Right cardiac atrium (tissue), 5 donors: ENCODE results near the gene MYMK. TPM values are rescaled to one million over a fixed set of nuclear protein-coding genes. Genes with fewer than 3 reads are reported as not detected.

Source experiments
- ATAC-seq, 2 donors: fragments of 200-7000 bp; cut with Tn5 transposase; one replicate each; pipeline versions ENCODE4 v1.8.0 to v1.9.1; 2020; ENCODE audit warnings: moderate library complexity in 2 of 2, mild to moderate bottlenecking in 1 of 2
- DNase-seq, 3 donors: peaks; one replicate each; pipeline ENCODE4 v3.0.0-alpha.2; 2020
- H3K27ac ChIP-seq: one replicate; pipeline ENCODE4 v1.5.1; 2013; ENCODE audit warnings: mild to moderate bottlenecking, low read length, control low read depth, moderate library complexity
- H3K27me3 ChIP-seq: one replicate; pipeline ENCODE4 v1.6.1; 2013; ENCODE audit not compliant: control insufficient read depth, insufficient read depth
- H3K4me1 ChIP-seq: one replicate; pipeline ENCODE4 v1.6.1; 2013; ENCODE audit warnings: low read length; ENCODE audit not compliant: control insufficient read depth, insufficient read depth
- H3K4me3 ChIP-seq: one replicate; pipeline ENCODE4 v1.5.1; 2013; ENCODE audit warnings: low read length, control low read depth
- H3K9me3 ChIP-seq: one replicate; pipeline ENCODE4 v1.6.1; 2013; ENCODE audit warnings: low read length; ENCODE audit not compliant: control insufficient read depth
- WGBS: extraction: QIAGEN DNeasy Blood & Tissue Kit; methylation state at CpG from one replicate; pipeline ENCODE4 v1.1.7; 2013; 5-methylcytosine and 5-hydroxymethylcytosine counted together
- intact Hi-C, 4 donors: fragments of 100-400 bp; cut with DNase I; formaldehyde crosslinking; loops; one replicate each; pipeline versions ENCODE4 v1.11.0 to v1.14.0; 2022 to 2023
- polyA plus RNA-seq: library from polyadenylated mRNA; stranded (reverse); fragments of 200-250 nt; gene quantifications from one replicate; pipeline ENCODE4 v1.2.3, GENCODE V29; 2013
- total RNA-seq, 4 donors: library from RNA; stranded (reverse); fragmentation: NEBNext Ultra II Directional; extraction: Animal tissue kit (Norgen Biotek cat#: 25700); gene quantifications; one replicate each; pipeline ENCODE4 v1.2.1, GENCODE V29; 2021
- donor health status: healthy with polysubstance abuse.
- donor health status: DM: no; HTN: yes; CAD: no.
- donor health status: DM: no; HTN: no; CAD: no.
- donor health status: DM: no; HTN: yes; CAD: no; lungs with severe emphysema.
- donor health status: DM: yes; HTN: yes; CAD: no.

MYMK gene
- total and polyA plus RNA-seq, 5 donors: not detected

DNA sequence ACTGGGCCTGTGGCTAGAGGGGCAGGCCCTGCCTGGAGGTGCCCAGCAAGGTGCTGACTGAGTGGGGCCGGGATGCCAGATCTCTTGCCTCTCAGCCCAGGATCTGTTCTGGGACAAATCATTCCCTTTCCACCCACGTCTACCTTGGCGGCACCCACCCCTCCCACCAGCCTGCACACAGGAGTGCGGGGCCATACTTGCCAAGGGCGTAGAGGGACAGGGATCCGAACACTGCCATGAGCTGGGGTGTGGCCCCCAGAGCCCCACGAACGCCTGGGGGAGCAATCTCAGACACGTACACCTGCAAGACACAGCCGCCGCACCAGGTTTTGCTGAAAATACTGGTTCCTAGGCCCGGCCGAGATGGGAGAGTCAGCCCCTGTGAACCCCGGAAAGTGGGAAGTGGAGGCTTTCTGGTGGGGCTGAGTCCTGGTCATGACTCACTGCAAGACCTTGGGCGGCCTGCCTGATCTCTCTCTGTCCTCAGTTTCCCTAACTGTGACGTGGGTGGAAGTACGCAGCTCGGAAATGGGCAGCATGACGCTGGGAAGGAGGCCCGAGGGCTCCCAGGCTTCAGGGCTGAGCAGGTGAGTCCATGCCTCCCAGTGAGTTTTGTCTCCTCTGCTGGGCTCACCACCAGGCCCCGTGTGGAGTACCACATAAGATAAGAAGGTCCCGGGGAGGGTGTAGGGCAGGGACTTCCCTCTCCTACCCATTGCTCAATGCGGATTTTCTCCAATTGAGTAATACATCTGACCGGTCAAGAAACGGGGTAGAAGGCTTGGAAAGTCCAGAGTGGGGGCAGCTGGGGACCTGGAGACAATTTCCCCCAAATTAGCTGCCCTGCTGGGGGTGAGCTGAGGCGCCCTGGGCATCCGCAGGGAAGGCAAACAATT lies 48.5 kb downstream of the MYMK start:
- peak in 2 of 3 donors; percentile 44 to 50 for DNase-seq
- no peaks in the 10 kb centered on the region for H3K27me3 ChIP-seq
- ATAC-seq: no peak
- H3K4me1 ChIP-seq: no peaks in the 10 kb centered on the region
- WGBS: 86% methylated on average over 27 of the region's 27 CpGs
- H3K27ac ChIP-seq: no peak overlapping the region
- H3K4me3 ChIP-seq: no peak overlapping the region
- H3K9me3 ChIP-seq: no peaks in the 10 kb centered on the region
- intact Hi-C loops: no loop called here

GRCh38 chr9:133475292-133476012 lies 49.3 kb downstream of the MYMK start:
- Histone ChIP-seq H3K4me1 (no peaks in the 10 kb centered on the region), H3K27me3 (no peaks in the 10 kb centered on the region), H3K9me3 (no peaks in the 10 kb centered on the region), H3K27ac (no peak overlapping the region), H3K4me3 (no peak overlapping the region)
- DNase-seq: peak in 2 of 3 donors; percentile 26 to 66
- 92% methylated on average over 27 of the region's 27 CpGs for WGBS
- ATAC-seq: no peak
- intact Hi-C loops: no loop called here

DNA sequence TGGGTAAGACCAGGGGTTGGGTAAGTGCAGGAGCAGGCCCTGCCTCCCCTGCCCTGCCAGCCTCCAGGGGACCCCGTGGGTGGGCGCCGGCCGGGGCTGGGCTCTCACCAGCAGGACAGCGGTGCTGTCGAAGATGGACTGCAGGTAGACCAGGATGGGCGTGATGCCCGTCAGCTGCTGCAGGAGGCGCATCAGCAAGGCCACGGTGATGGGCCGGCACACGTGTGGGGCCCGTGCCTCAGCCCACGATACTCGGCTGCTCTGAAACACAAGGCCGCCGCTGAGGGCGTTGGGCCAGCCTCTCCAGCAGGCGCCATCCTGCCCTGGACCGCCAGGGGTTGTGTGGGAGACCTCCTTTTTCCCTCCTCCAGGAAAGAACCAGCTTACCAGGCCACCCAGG lies 49.9 kb downstream of the MYMK start:
- no peak for ATAC-seq
- Histone ChIP-seq H3K9me3 (no peaks in the 10 kb centered on the region), H3K4me1 (no peaks in the 10 kb centered on the region), H3K27me3 (no peaks in the 10 kb centered on the region), H3K27ac (no peak overlapping the region), H3K4me3 (no peak overlapping the region)
- intact Hi-C loops: no loop called here
- 89% methylated on average over 20 of the region's 20 CpGs for WGBS
- DNase-seq: peak in 1 of 3 donors; percentile 50

DNA sequence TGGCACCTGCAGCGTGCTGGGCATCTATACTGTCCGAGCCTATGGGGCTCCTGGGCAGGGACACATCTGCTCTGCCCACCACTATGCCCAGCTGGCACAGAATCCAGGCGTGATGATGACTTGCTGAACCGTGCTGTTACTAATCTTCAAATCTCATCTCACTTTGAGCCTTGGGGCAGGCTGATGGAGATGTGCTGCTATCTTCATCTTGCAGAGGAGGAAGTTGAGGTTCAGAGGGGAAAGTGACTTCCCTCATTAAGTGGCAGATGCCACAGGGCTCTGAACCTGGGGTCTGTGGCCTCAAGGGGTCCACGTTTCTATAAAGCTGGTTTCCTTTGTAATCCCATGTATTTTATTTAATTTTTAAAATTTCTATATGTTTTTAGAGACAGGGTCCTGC lies 50.5 kb downstream of the MYMK start:
- no peaks in the 10 kb centered on the region for H3K27me3 ChIP-seq
- 73% methylated on average over 5 of the region's 5 CpGs for WGBS
- H3K9me3 ChIP-seq: no peaks in the 10 kb centered on the region
- H3K4me3 ChIP-seq: no peak overlapping the region
- H3K4me1 ChIP-seq: no peaks in the 10 kb centered on the region
- intact Hi-C loops: no loop called here
- DNase-seq (peak in 1 of 3 donors; percentile 51), ATAC-seq (no peak)
- H3K27ac ChIP-seq: no peak overlapping the region

DNA sequence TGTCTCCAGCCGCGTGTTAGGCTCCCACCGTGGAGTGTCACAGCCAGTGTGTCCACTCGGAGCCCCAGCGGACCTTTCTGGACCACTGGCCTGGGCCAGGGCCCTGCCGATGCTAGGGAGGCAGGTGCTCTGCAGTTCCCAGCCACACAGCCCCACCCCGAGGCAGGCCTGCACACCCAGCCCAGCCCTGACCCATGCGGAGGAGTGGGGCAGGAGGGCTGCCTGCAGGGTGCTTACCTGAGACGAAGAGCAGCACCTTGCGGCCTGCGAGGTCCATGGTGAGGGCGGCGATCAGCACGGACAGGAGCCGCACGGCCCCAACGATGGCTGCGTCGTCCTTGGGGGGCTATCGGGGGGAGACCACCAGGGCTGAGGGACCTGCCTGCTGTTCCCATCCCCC lies 51.0 kb downstream of the MYMK start:
- Histone ChIP-seq H3K9me3 (no peaks in the 10 kb centered on the region), H3K27ac (no peak overlapping the region), H3K27me3 (no peaks in the 10 kb centered on the region), H3K4me1 (no peaks in the 10 kb centered on the region), H3K4me3 (no peak overlapping the region)
- intact Hi-C loops: no loop called here
- WGBS: 90% methylated on average over 20 of the region's 20 CpGs
- DNase-seq (peak in 1 of 3 donors; percentile 52), ATAC-seq (no peak)

DNA sequence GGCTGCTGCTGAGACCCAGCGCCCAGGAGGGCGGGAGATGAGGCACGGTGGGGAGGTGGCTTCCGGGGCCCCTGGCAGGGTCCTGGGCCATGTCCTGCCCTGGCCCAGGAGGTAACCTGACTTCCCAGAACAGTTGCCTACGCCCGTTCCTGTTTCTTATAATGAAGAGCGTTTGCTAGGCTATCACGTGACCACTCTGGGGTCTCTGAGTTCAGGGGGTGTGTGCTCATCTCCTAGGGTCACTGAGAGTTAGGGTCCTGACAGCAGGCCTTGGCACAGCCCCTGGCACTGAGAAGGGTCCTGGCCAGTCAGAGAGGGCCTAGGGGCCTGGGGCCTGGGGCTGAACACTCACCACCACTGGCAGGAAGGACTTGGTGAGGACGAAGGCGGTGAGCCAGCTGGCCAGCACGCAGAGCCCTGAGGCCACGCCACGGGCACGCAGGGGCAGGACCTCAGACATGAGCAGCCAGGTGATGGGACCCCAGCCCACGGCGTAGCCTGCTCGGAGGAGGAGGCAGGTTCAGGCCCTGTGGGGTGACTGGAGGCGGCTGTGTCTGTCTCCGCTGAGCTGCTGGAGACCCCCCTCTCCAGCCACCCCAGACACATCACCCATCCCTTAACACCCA lies 51.9 kb downstream of the MYMK start:
- H3K4me1 ChIP-seq: no peaks in the 10 kb centered on the region
- WGBS: 79% methylated on average over 19 of the region's 19 CpGs
- H3K9me3 ChIP-seq: no peaks in the 10 kb centered on the region
- H3K27ac ChIP-seq: no peak overlapping the region
- ATAC-seq (no peak), DNase-seq (peak in 1 of 3 donors; percentile 56)
- intact Hi-C loops: no loop called here
- no peak overlapping the region for H3K4me3 ChIP-seq
- no peaks in the 10 kb centered on the region for H3K27me3 ChIP-seq

DNA sequence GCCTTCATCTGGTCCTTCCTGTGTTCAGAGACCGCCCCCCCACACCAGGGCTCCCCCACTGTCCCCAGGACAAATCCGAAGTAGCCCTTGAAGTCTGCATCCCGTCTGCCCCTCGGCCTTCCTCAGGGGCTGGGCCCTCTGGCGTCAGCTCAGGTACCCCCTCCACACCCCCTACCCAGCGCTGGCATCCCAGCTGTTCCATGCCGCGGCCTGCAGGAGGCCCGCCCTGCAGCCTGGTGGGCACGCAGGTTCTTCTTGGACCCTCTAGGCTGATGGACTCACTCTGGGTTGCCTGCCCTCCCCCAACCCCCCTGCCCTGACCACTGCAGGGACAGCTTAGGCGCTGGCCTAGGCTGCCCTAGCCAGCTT lies 52.5 kb downstream of the MYMK start:
- Histone ChIP-seq H3K9me3 (no peaks in the 10 kb centered on the region), H3K4me3 (no peak overlapping the region), H3K4me1 (no peaks in the 10 kb centered on the region), H3K27me3 (no peaks in the 10 kb centered on the region), H3K27ac (no peak overlapping the region)
- intact Hi-C loops: no loop called here
- WGBS: 87% methylated on average over 11 of the region's 11 CpGs
- ATAC-seq: no peak
- DNase-seq: peak in 2 of 3 donors; percentile 47

DNA sequence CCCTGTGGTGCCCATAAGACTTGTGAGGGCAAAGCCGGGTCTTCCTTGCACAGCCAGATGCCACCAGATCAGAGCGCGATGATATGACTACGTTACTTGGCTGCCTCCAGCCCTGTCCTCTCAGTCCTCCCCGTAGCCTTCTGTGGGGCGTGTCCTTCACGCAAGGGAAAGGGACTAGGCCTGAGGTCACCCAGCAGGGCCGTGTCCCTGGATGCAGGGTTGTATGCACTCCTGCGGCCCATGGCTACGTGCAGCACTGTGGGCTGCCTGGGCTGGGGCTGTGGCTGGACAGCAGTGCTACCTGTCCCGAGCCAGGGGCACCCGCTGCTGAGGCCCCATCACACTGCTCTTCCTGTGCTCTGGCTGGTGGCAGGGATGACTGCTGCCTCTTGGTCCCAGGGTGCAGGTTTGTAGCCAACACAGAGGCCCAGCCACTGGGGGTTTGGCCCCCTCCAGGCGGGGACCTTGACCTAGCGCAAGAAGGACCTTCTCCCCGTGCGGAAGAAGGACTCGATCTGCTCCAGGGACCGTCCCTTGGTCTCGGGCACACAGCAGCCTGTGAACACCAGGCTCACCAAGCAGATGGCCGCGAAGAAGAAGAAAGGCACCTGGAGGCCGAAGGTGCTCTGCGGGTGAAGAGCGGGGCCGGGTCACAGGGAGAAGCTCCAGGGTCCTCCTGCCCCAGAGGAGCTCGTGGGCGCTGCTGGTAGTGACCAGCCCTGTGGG lies 53.0 kb downstream of the MYMK start:
- Histone ChIP-seq H3K27ac (no peak overlapping the region), H3K4me3 (no peak overlapping the region), H3K27me3 (no peaks in the 10 kb centered on the region), H3K9me3 (no peaks in the 10 kb centered on the region), H3K4me1 (no peaks in the 10 kb centered on the region)
- peak in 1 of 2 donors; percentile 5 for ATAC-seq
- WGBS: 83% methylated on average over 27 of the region's 27 CpGs
- intact Hi-C loops: no loop called here
- DNase-seq: peak in 2 of 3 donors; percentile 57 to 60

DNA sequence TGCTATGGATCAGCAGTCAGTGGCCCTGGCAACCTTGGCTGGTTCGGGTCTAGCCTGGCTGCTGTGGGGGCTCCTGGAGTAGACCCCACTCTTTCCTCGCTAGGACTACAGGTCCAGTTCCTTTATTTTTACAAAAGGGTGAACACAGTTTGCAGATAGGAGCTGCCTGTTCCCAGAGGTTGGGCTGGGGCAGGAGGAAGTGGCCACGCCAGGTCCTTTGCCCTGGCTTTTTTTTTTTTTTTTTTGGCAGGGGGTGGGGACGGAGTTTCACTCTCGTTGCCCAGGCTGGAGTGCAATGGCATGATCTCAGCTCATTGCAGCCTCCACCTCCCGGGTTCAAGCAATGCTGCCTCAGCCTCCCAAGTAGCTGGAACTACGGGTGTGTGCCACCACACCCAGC lies 53.8 kb downstream of the MYMK start:
- no peak for ATAC-seq
- peak in 2 of 3 donors; percentile 13 to 30 for DNase-seq
- 79% methylated on average over 7 of the region's 7 CpGs for WGBS
- Histone ChIP-seq H3K27me3 (no peaks in the 10 kb centered on the region), H3K4me1 (no peaks in the 10 kb centered on the region), H3K4me3 (no peak overlapping the region), H3K9me3 (no peaks in the 10 kb centered on the region), H3K27ac (no peak overlapping the region)
- intact Hi-C loops: no loop called here

DNA sequence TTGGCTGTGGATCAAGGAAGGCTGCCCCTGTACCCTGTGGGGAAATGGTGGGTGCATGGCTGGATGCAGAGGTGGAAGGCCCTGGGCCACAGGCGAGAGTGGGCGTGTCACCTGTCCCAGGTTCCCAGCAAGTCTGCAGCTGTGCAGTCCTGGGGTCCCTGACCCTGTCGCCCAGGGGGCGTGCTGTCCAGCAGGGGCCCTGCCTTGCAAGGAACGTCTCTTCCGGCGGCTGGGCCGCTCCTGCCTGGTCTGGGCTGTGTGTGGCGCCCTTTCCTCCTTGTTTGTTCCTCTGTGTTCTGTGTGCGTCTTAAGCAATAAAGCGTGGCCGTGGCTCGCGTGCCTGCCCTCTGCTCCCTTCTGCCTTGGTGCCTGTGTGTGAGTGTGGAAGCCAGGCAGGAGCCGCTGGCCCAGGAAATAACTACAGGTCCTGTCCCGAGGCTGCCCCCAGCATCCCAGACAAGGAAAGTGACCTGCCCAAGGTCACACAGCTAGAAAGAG lies 54.3 kb downstream of the MYMK start:
- no peak overlapping the region for H3K27ac ChIP-seq
- no peak overlapping the region for H3K4me3 ChIP-seq
- DNase-seq (peak in 2 of 3 donors; percentile 49 to 63), ATAC-seq (no peak)
- WGBS: 74% methylated on average over 16 of the region's 16 CpGs
- intact Hi-C loops: no loop called here
- H3K4me1 ChIP-seq: no peaks in the 10 kb centered on the region
- no peaks in the 10 kb centered on the region for H3K27me3 ChIP-seq
- no peaks in the 10 kb centered on the region for H3K9me3 ChIP-seq
